Uterus (tissue), 4 donors: Measurements from ENCODE around the gene FBN2. TPM values are rescaled to one million over a fixed set of nuclear protein-coding genes. Genes with fewer than 3 reads are reported as not detected.
"Not testable (repeated sequence)": the region's sequence is repeated elsewhere in the genome, so short reads cannot be mapped to it uniquely, and the experiment has no call there.

Source experiments
- DNase-seq, 2 donors: peaks; one replicate each; pipeline ENCODE4 v3.0.0-alpha.2; 2019 to 2020
- H3K27ac ChIP-seq, 2 donors: fragments of 200-600 bp; sonication (generic); 1 replicate in 1 of 2; 2 replicates in 1 of 2; pipeline ENCODE4 v1.5.1; 2016 to 2018
- H3K27me3 ChIP-seq, 2 donors: fragments of 200-600 bp; sonication (generic); one replicate each; pipeline ENCODE4 v1.5.1; 2018 to 2019; ENCODE audit warnings: control low read depth in 1 of 2
- H3K36me3 ChIP-seq, 2 donors: fragments of 200-600 bp; sonication (generic); one replicate each; pipeline ENCODE4 v1.5.1; 2019; ENCODE audit warnings: control low read depth in 1 of 2
- H3K4me1 ChIP-seq, 2 donors: fragments of 200-600 bp; sonication (generic); one replicate each; pipeline ENCODE4 v1.5.1; 2018 to 2019; ENCODE audit warnings: control low read depth in 1 of 2
- H3K4me3 ChIP-seq, 2 donors: fragments of 200-600 bp; sonication (generic); 1 replicate in 1 of 2; 2 replicates in 1 of 2; pipeline ENCODE4 v1.5.1; 2018 to 2019; ENCODE audit warnings: mild to moderate bottlenecking in 1 of 2
- H3K9me3 ChIP-seq, 2 donors: fragments of 200-600 bp; sonication (generic); one replicate each; pipeline ENCODE4 v1.5.1; 2019; ENCODE audit warnings: control low read depth in 1 of 2
- POLR2A ChIP-seq, 2 donors: fragments of 450-650 bp; IDR thresholded peaks; one replicate each; pipeline ENCODE4 v1.6.1; 2016; ENCODE audit warnings: antibody characterized with exemption in 2 of 2, mild to moderate bottlenecking in 1 of 2, moderate library complexity in 1 of 2
- intact Hi-C: fragments of 100-400 bp; cut with DNase I; formaldehyde crosslinking; loops from one replicate; pipeline ENCODE4 v1.15.1; 2023; ENCODE audit warnings: low total_unique reads
- total RNA-seq, 4 donors: library from RNA; depleted of rRNA in 3 of 4; stranded (reverse); fragments of >200 nt in 3 of 4; gene quantifications; one replicate each; pipeline versions ENCODE4 v1.1.0 to v1.2.4, GENCODE V29; 2014 to 2023
- TF ChIP-seq, protein P1 (sequence below), 4 experiments: fragments of 200-600 bp in 2 of 4; fragments of 450-650 bp in 2 of 4; sonication (generic) in 2 of 4; IDR thresholded peaks; one replicate each; pipeline ENCODE4 v1.5.1; 2016 to 2019; ENCODE audit warnings: antibody characterized with exemption in 4 of 4, mild to moderate bottlenecking in 2 of 4, moderate library complexity in 1 of 4
- donor health status: DM: yes; HTN: yes; CAD: no.

FBN2 gene
- total RNA-seq, 4 donors from 2014 or later: 1.0 to 389 (median 2.8) TPM

DNA sequence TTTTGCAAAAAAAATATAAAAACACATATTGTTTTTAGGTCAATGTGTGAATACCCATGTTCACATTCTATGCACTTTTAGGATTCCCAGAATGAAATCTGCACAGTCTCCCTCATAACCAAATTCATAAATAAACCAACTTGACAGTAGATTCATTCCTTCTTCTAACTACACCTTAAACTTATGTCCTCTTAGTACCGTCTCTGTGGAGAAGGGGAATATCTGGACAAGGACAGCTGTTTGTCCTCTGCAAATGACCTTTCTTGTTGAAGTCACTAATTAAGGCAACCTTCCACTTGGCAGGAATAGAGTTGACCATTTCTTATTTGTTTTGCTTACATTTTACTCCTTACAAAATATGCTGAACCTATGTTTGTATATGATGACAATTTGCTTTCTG, 71.1 kb downstream of the FBN2 start:
- TF ChIP-seq, protein P1, sequence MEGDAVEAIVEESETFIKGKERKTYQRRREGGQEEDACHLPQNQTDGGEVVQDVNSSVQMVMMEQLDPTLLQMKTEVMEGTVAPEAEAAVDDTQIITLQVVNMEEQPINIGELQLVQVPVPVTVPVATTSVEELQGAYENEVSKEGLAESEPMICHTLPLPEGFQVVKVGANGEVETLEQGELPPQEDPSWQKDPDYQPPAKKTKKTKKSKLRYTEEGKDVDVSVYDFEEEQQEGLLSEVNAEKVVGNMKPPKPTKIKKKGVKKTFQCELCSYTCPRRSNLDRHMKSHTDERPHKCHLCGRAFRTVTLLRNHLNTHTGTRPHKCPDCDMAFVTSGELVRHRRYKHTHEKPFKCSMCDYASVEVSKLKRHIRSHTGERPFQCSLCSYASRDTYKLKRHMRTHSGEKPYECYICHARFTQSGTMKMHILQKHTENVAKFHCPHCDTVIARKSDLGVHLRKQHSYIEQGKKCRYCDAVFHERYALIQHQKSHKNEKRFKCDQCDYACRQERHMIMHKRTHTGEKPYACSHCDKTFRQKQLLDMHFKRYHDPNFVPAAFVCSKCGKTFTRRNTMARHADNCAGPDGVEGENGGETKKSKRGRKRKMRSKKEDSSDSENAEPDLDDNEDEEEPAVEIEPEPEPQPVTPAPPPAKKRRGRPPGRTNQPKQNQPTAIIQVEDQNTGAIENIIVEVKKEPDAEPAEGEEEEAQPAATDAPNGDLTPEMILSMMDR (IDR thresholded peaks at IDR 0.05): no peak
- no peak for TF ChIP-seq POLR2A (IDR thresholded peaks at IDR 0.05)
- H3K4me3 ChIP-seq: no peak overlapping the region
- H3K9me3 ChIP-seq: no peaks in the 10 kb centered on the region
- intact Hi-C loops: no loop called here
- no peak for DNase-seq
- no peaks in the 10 kb centered on the region for H3K4me1 ChIP-seq
- no peaks in the 10 kb centered on the region for H3K27me3 ChIP-seq
- H3K27ac ChIP-seq: no peak overlapping the region
- no peaks in the 10 kb centered on the region for H3K36me3 ChIP-seq

GRCh38 chr5:128466554-128466953, 71.5 kb downstream of the FBN2 start:
- intact Hi-C loops: no loop called here
- Histone ChIP-seq H3K9me3 (no peaks in the 10 kb centered on the region), H3K27me3 (no peaks in the 10 kb centered on the region), H3K4me3 (no peak overlapping the region), H3K36me3 (no peaks in the 10 kb centered on the region), H3K4me1 (no peaks in the 10 kb centered on the region), H3K27ac (no peak overlapping the region)
- no peak for DNase-seq
- TF ChIP-seq, protein P1 (IDR thresholded peaks at IDR 0.05): no peak
- no peak for TF ChIP-seq POLR2A (IDR thresholded peaks at IDR 0.05)

DNA sequence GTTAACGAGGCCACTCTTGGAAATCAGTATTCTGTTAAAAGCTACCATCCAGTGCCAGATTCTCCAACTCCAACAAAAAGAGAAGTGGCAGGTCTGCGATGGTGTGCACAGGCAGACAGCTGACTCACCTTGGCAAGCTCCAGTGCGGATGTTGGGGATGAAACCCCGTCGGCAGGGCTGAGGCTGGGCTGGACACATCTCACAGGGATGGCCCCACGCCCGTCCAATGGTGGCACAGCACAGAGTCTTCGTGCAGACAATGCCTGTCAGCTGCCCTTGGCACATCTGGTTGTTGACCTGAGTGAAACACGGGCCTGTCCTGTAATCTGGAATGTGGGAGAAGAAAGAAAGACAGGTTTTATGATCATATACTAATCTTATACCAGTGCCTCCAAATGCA, 73.4 kb downstream of the FBN2 start:
- peak in 1 of 2 donors; percentile 18 for DNase-seq
- Histone ChIP-seq H3K9me3 (no peaks in the 10 kb centered on the region), H3K36me3 (no peaks in the 10 kb centered on the region), H3K27ac (no peak overlapping the region), H3K4me1 (no peaks in the 10 kb centered on the region), H3K4me3 (no peak overlapping the region), H3K27me3 (no peaks in the 10 kb centered on the region)
- intact Hi-C loops: no loop called here
- TF ChIP-seq POLR2A (IDR thresholded peaks at IDR 0.05): no peak
- TF ChIP-seq, protein P1 (IDR thresholded peaks at IDR 0.05): no peak

DNA sequence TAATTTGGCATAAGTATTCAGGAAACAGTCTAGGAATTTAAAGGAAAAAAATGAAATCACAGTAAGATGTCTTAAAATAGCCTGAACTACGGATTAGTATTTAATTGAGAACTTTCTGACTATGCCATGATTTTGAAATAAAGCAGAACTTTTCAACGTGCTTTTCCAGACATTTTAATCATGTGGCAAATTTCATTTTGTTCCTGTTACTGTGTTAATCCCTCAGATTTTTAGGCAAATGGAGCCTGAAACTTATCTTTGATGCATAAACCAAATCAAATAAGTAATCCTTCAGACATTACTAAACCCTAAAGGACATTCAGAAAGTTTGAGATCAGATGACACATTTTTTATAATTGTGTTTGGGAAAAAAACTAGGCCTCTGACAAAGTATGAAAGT, 75.7 kb downstream of the FBN2 start:
- DNase-seq: no peak
- H3K4me3 ChIP-seq: no peak overlapping the region
- no peaks in the 10 kb centered on the region for H3K36me3 ChIP-seq
- TF ChIP-seq, protein P1 (IDR thresholded peaks at IDR 0.05): no peak
- no peak for TF ChIP-seq POLR2A (IDR thresholded peaks at IDR 0.05)
- intact Hi-C loops: no loop called here
- H3K4me1 ChIP-seq: no peaks in the 10 kb centered on the region
- H3K27me3 ChIP-seq: no peaks in the 10 kb centered on the region
- H3K9me3 ChIP-seq: no peaks in the 10 kb centered on the region
- H3K27ac ChIP-seq: no peak overlapping the region

GRCh38 chr5:128457147-128457915, 80.7 kb downstream of the FBN2 start:
- H3K4me3 ChIP-seq, H3K36me3 ChIP-seq, H3K27ac ChIP-seq, H3K9me3 ChIP-seq, DNase-seq, H3K4me1 ChIP-seq, intact Hi-C loops, H3K27me3 ChIP-seq: not testable (repeated sequence)
